Measurements from ENCODE around the gene ANKRD34A. TPM values are rescaled to one million over a fixed set of nuclear protein-coding genes. Genes with fewer than 3 reads are reported as not detected.
A peak's percentile ranks its signal among the peaks of the same experiment; 100 is the strongest.

The ANKRD34A gene
- total RNA-seq: 1 to 10 TPM in 1 of 4 donors, under 1 TPM in 3; 0.26 to 5.0 (median 0.61) TPM

- peaks cover 0 to 13% of the 10 kb centered on the region in 2 donors for H3K4me1 ChIP-seq
Measured at GRCh38 chr1:145964328-145965118, at the start of gene ANKRD34A, which contains the start of gene POLR3GL. ANKRD34A (minus strand) TSS chr1:145964575; CDS start chr1:145961759, 2,816 bp downstream. POLR3GL (plus strand) TSS chr1:145964690; CDS start chr1:145974866, 10,176 bp downstream.

DNA sequence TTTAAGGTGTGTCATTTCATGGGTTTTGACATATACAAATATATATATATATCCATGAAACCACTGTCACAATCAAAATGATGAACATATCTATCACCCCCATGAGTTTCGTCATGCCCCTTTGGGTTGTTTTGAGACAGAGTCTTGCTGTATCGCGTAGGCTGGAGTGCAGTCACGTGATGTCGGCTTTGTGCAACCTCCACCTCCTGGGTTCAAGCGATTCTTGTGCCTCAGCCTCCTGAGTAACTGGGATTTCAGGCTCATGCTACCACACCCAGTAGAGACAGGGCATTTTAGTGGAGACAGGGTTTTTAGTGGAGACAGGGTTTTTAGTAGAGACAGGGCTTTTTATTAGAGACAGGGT lies 49.2 kb upstream of the ANKRD34A start:
- H3K27me3 ChIP-seq: no peaks in the 10 kb centered on the region
- H3K4me3 ChIP-seq: no peak overlapping the region
- no peak for TF ChIP-seq CTCF (IDR thresholded peaks at IDR 0.05)
- no peak overlapping the region for H3K27ac ChIP-seq
- no peaks in the 10 kb centered on the region for H3K9me3 ChIP-seq
- intact Hi-C loops (cut with DNase I; ENCODE audit: low total_unique reads): loop anchor here (5.0 to 10.0 kb wide), 2 partner anchors 36 to 119 kb away; no protein-coding TSS in a partner anchor
- DNase-seq: no peak
- H3K4me1 ChIP-seq: no peaks in the 10 kb centered on the region
- H3K36me3 ChIP-seq: no peaks in the 10 kb centered on the region

More at GRCh38 chr1:145964328-145965118, at the start of gene ANKRD34A, which contains the start of gene POLR3GL:
- Histone ChIP-seq H3K36me3 (no peaks in the 10 kb centered on the region), H3K27me3 (no peaks in the 10 kb centered on the region), H3K27ac (peak within 1 kb of the TSS; percentile 86 to 93), H3K9me3 (no peaks in the 10 kb centered on the region), H3K4me3 (peak within 1 kb of the TSS; percentile 55 to 61)
- peak; percentile 94 to 98 for DNase-seq
- intact Hi-C loops (cut with DNase I; ENCODE audit: low total_unique reads): no loop called here
- TF ChIP-seq POLR2A (IDR thresholded peaks at IDR 0.05) (peak; percentile 94 to 99), CTCF (IDR thresholded peaks at IDR 0.05) (peak in 2 of 4 experiments; percentile 18 to 28)

GRCh38 chr1:146012703-146013558 lies 48.6 kb upstream of the ANKRD34A start:
- no peaks in the 10 kb centered on the region for H3K4me1 ChIP-seq
- TF ChIP-seq CTCF (IDR thresholded peaks at IDR 0.05): peak; percentile 75 to 95 (median 90)
- TF ChIP-seq POLR2A (IDR thresholded peaks at IDR 0.05): no peak
- no peaks in the 10 kb centered on the region for H3K9me3 ChIP-seq
- intact Hi-C loops (cut with DNase I; ENCODE audit: low total_unique reads): loop anchor here (5.0 to 10.0 kb wide), 2 partner anchors 36 to 118 kb away; no protein-coding TSS in a partner anchor
- H3K4me3 ChIP-seq: no peak overlapping the region
- no peak overlapping the region for H3K27ac ChIP-seq
- peak in 1 of 2 donors; percentile 70 for DNase-seq
- H3K27me3 ChIP-seq: no peaks in the 10 kb centered on the region
- H3K36me3 ChIP-seq: no peaks in the 10 kb centered on the region

GRCh38 chr1:146010126-146010738 lies 45.9 kb upstream of the ANKRD34A start:
- intact Hi-C loops (cut with DNase I; ENCODE audit: low total_unique reads): loop anchor here (5.0 to 10.0 kb wide), 2 partner anchors 33 to 115 kb away; no protein-coding TSS in a partner anchor
- H3K4me1 ChIP-seq: peaks cover 0 to 8% of the 10 kb centered on the region in 2 donors
- peak overlapping the region; percentile 33 to 79 for H3K27ac ChIP-seq
- no peak for DNase-seq
- no peak for TF ChIP-seq CTCF (IDR thresholded peaks at IDR 0.05)
- peak in 1 of 2 donors; percentile 24 for TF ChIP-seq POLR2A (IDR thresholded peaks at IDR 0.05)
- H3K9me3 ChIP-seq: no peaks in the 10 kb centered on the region
- H3K36me3 ChIP-seq: no peaks in the 10 kb centered on the region
- no peak overlapping the region for H3K4me3 ChIP-seq
- H3K27me3 ChIP-seq: no peaks in the 10 kb centered on the region

Data from uterus (tissue), 4 donors.